GM18861 (cell line): ENCODE data around the gene PNLIPRP2.

Experiments used
- ATAC-seq: cut with Tn5 transposase; IDR thresholded peaks from one replicate; pipeline ENCODE4 v1.9.1; 2021; ENCODE audit not compliant: unreplicated experiment

The PNLIPRP2 gene

GRCh38 chr10:116654816-116655215, 34.1 kb downstream of the PNLIPRP2 start:
- ATAC-seq = no peak

- ATAC-seq = no peak
Observed at GRCh38 chr10:116655568-116655967, 34.8 kb downstream of the PNLIPRP2 start.

- ATAC-seq = no peak
Observed at GRCh38 chr10:116656044-116656443, 35.3 kb downstream of the PNLIPRP2 start.

- no peak for ATAC-seq
Observed at GRCh38 chr10:116657863-116658551, 37.3 kb downstream of the PNLIPRP2 start.

- ATAC-seq = no peak
Observed at GRCh38 chr10:116659049-116659670, 38.4 kb downstream of the PNLIPRP2 start.

GRCh38 chr10:116660860-116661259, 40.1 kb downstream of the PNLIPRP2 start:
- no peak for ATAC-seq

GRCh38 chr10:116663342-116663741, 42.6 kb downstream of the PNLIPRP2 start:
- ATAC-seq = no peak

GRCh38 chr10:116664631-116665030, 43.9 kb downstream of the PNLIPRP2 start:
- ATAC-seq = no peak

GRCh38 chr10:116665541-116666125, 44.9 kb downstream of the PNLIPRP2 start:
- ATAC-seq = no peak

- ATAC-seq = no peak
Observed at GRCh38 chr10:116667484-116667883, 46.7 kb downstream of the PNLIPRP2 start.

- no peak for ATAC-seq
Observed at GRCh38 chr10:116668018-116668417, 47.3 kb downstream of the PNLIPRP2 start.

- ATAC-seq = no peak
Observed at GRCh38 chr10:116668446-116668845, 47.7 kb downstream of the PNLIPRP2 start.

- ATAC-seq = no peak
Observed at GRCh38 chr10:116669080-116669479, 48.3 kb downstream of the PNLIPRP2 start.

GRCh38 chr10:116669832-116670644, 49.3 kb downstream of the PNLIPRP2 start:
- ATAC-seq = no peak

- no peak for ATAC-seq
Observed at GRCh38 chr10:116670706-116671105, 50.0 kb downstream of the PNLIPRP2 start.

GRCh38 chr10:116671274-116671926, 50.6 kb downstream of the PNLIPRP2 start:
- no peak for ATAC-seq

- ATAC-seq = no peak
Observed at GRCh38 chr10:116672891-116673290, 52.1 kb downstream of the PNLIPRP2 start.

GRCh38 chr10:116673866-116674265, 53.1 kb downstream of the PNLIPRP2 start:
- ATAC-seq = no peak

- no peak for ATAC-seq
Observed at GRCh38 chr10:116674901-116675423, 54.2 kb downstream of the PNLIPRP2 start.

- no peak for ATAC-seq
Observed at GRCh38 chr10:116676118-116676517, 55.4 kb downstream of the PNLIPRP2 start.

GRCh38 chr10:116676633-116677032, 55.9 kb downstream of the PNLIPRP2 start:
- no peak for ATAC-seq
